SK-N-SH (cell line): ENCODE data around the gene EXOC4.

Experiments
- CTCF ChIP-seq: fragments of 200-600 bp; sonication (generic); IDR thresholded peaks from 2 replicates; pipeline ENCODE4 v1.6.1; 2017; ENCODE audit warnings: antibody characterized with exemption, mild to moderate bottlenecking, moderate library complexity
- EP300 ChIP-seq, 2 experiments: IDR thresholded peaks; 2 replicates each; pipeline versions ENCODE4 v1.4.0 to v1.6.1; 2012; ENCODE audit warnings: borderline replicate concordance in 1 of 2, low read depth in 1 of 2, low read length in 1 of 2
- EZH2phosphoT487 ChIP-seq: fragments of 200-600 bp; sonication (generic); IDR thresholded peaks from 2 replicates; pipeline ENCODE4 v1.6.1; 2017; ENCODE audit warnings: low read depth, mixed run types, mild to moderate bottlenecking, antibody characterized with exemption, moderate library complexity, borderline replicate concordance
- POLR2AphosphoS5 ChIP-seq: IDR thresholded peaks from 2 replicates; pipeline ENCODE4 v1.6.1; 2012; ENCODE audit warnings: low read depth, low read length
- RAD21 ChIP-seq: IDR thresholded peaks from 2 replicates; pipeline ENCODE4 v1.6.1; 2012; ENCODE audit warnings: mild to moderate bottlenecking, low read length
- RCOR1 ChIP-seq: fragments of 150-350 bp; IDR thresholded peaks from 2 replicates; pipeline ENCODE4 v1.6.1; 2017; ENCODE audit warnings: antibody characterized with exemption, low read length
- SIN3A ChIP-seq: IDR thresholded peaks from 2 replicates; pipeline ENCODE4 v1.6.1; 2012; ENCODE audit warnings: low read depth, mild to moderate bottlenecking, low read length, moderate library complexity, borderline replicate concordance
- SMC3 ChIP-seq: IDR thresholded peaks from 2 replicates; pipeline ENCODE4 v1.6.1; 2012; ENCODE audit warnings: low read depth, low read length, improper control_type of control experiment
- TAF1 ChIP-seq: IDR thresholded peaks from 2 replicates; pipeline ENCODE4 v1.6.1; 2012; ENCODE audit warnings: low read depth, mild to moderate bottlenecking, low read length, moderate library complexity, borderline replicate concordance
- YY1 ChIP-seq: IDR thresholded peaks from 2 replicates; pipeline ENCODE4 v1.4.0; 2012; ENCODE audit warnings: low read depth, mild to moderate bottlenecking
- ZBTB33 ChIP-seq: IDR thresholded peaks from 2 replicates; pipeline ENCODE4 v1.4.0; 2012; ENCODE audit warnings: low read depth, borderline replicate concordance
- TF ChIP-seq, protein P1 (sequence below): IDR thresholded peaks from 2 replicates; pipeline ENCODE4 v1.4.0; 2012; ENCODE audit warnings: low read depth, borderline replicate concordance
- TF ChIP-seq, protein P2 (sequence below): IDR thresholded peaks from 2 replicates; pipeline ENCODE4; 2012

DNA sequence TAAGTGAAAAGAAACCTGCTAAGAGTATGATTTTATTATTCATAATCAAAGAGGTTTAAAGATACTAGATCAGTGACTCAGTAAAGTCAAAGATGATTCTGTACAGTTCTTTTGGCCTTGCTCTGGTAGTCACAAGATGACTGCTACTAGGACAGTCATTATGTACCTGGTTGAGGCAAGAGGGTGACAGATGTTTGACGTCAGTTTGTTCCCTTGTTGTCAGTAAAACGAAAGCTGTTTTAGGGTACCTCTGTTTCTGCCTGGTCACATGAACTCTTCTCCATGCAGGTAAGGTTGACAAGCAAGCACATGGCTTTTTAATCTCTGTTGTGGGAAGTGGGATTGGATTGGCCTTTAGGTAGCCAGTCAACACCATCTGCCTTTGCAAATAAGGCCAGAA, 308.0 kb downstream of the EXOC4 start:
- no peak for TF ChIP-seq SIN3A
- no peak for TF ChIP-seq POLR2AphosphoS5
- TF ChIP-seq EZH2phosphoT487 = no peak
- TF ChIP-seq SMC3 = no peak
- no peak for TF ChIP-seq RCOR1
- TF ChIP-seq ZBTB33 = no peak
- no peak for TF ChIP-seq TAF1
- TF ChIP-seq, protein P1, sequence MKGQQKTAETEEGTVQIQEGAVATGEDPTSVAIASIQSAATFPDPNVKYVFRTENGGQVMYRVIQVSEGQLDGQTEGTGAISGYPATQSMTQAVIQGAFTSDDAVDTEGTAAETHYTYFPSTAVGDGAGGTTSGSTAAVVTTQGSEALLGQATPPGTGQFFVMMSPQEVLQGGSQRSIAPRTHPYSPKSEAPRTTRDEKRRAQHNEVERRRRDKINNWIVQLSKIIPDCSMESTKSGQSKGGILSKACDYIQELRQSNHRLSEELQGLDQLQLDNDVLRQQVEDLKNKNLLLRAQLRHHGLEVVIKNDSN = no peak
- TF ChIP-seq CTCF = no peak
- TF ChIP-seq, protein P2, sequence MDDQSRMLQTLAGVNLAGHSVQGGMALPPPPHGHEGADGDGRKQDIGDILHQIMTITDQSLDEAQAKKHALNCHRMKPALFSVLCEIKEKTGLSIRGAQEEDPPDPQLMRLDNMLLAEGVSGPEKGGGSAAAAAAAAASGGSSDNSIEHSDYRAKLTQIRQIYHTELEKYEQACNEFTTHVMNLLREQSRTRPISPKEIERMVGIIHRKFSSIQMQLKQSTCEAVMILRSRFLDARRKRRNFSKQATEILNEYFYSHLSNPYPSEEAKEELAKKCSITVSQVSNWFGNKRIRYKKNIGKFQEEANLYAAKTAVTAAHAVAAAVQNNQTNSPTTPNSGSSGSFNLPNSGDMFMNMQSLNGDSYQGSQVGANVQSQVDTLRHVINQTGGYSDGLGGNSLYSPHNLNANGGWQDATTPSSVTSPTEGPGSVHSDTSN = no peak
- no peak for TF ChIP-seq EP300 (IDR thresholded peaks at IDR 0.05; ENCODE audit: borderline replicate concordance in 1 of 2, low read depth in 1 of 2, low read length in 1 of 2)
- TF ChIP-seq RAD21 = no peak
- TF ChIP-seq YY1 = no peak
